NB4 (cell line): ENCODE results near the gene GRM2.
A peak's percentile ranks its signal among the peaks of the same experiment; 100 is the strongest.

Experiments
- DNase-seq: peaks from one replicate; pipeline ENCODE4 v3.0.0; 2010; ENCODE audit warnings: low read depth
- H3K4me3 ChIP-seq: one replicate; pipeline ENCODE4 v1.5.1; 2011; ENCODE audit warnings: mild to moderate bottlenecking, low read depth, low read length, moderate library complexity
- MYC ChIP-seq: IDR thresholded peaks from 2 replicates; pipeline ENCODE4 v1.6.1; 2011; ENCODE audit warnings: low read depth, low read length
- POLR2A ChIP-seq: IDR thresholded peaks from 2 replicates; pipeline ENCODE4 v1.6.1; 2011; ENCODE audit warnings: mild to moderate bottlenecking; ENCODE audit not compliant: insufficient read length; ENCODE audit errors: extremely low read depth
- TF ChIP-seq, protein P1 (sequence below): IDR thresholded peaks from 2 replicates; pipeline ENCODE4 v1.6.1; 2011; ENCODE audit warnings: low read depth, low read length
- TF ChIP-seq, protein P2 (sequence below): IDR thresholded peaks from one replicate; pipeline ENCODE4 v1.5.1; 2012; ENCODE audit warnings: low read depth, low read length

The GRM2 gene

DNA sequence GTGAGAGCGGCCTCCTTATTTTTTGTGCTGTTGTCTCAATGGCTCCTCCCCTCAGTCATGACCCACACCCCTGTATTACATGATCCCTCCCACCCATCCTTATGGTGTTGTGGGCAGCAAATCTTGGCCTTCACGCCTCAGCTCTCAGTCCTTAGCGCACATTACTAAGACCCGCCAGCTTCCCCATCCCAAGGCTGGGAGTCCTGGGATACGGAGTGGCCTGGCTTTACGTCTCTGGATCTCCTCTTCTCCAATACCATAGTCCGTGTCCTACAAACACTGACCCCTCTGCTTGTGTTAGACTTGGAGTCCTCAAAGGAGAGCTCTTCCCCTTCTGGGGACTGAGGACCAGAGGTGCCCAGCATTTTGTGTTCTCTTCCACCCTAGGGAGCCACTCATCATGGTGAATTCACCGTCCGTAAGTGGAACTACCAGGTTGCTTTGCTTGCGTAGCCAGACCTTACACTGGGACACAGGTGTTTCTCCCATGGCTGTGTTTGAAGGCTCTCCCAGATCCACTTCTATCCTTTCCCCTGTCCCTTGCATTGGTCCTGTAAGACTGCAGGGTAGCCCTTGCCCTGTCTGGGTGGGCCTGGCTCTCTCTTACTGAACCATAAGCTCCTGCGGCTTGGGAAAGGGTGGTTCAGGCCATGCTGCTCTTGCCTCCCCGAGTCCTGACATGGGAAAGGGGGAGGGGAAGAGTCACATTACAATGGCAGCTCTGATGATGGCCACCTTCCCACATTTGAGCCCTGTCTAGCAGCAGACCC, 13.6 kb downstream of the GRM2 start:
- TF ChIP-seq, protein P1, sequence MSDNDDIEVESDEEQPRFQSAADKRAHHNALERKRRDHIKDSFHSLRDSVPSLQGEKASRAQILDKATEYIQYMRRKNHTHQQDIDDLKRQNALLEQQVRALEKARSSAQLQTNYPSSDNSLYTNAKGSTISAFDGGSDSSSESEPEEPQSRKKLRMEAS: no peak
- TF ChIP-seq MYC (no peak), POLR2A (no peak)
- TF ChIP-seq, protein P2, sequence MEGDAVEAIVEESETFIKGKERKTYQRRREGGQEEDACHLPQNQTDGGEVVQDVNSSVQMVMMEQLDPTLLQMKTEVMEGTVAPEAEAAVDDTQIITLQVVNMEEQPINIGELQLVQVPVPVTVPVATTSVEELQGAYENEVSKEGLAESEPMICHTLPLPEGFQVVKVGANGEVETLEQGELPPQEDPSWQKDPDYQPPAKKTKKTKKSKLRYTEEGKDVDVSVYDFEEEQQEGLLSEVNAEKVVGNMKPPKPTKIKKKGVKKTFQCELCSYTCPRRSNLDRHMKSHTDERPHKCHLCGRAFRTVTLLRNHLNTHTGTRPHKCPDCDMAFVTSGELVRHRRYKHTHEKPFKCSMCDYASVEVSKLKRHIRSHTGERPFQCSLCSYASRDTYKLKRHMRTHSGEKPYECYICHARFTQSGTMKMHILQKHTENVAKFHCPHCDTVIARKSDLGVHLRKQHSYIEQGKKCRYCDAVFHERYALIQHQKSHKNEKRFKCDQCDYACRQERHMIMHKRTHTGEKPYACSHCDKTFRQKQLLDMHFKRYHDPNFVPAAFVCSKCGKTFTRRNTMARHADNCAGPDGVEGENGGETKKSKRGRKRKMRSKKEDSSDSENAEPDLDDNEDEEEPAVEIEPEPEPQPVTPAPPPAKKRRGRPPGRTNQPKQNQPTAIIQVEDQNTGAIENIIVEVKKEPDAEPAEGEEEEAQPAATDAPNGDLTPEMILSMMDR: no peak
- DNase-seq: no peak
- no peak overlapping the region for H3K4me3 ChIP-seq

DNA sequence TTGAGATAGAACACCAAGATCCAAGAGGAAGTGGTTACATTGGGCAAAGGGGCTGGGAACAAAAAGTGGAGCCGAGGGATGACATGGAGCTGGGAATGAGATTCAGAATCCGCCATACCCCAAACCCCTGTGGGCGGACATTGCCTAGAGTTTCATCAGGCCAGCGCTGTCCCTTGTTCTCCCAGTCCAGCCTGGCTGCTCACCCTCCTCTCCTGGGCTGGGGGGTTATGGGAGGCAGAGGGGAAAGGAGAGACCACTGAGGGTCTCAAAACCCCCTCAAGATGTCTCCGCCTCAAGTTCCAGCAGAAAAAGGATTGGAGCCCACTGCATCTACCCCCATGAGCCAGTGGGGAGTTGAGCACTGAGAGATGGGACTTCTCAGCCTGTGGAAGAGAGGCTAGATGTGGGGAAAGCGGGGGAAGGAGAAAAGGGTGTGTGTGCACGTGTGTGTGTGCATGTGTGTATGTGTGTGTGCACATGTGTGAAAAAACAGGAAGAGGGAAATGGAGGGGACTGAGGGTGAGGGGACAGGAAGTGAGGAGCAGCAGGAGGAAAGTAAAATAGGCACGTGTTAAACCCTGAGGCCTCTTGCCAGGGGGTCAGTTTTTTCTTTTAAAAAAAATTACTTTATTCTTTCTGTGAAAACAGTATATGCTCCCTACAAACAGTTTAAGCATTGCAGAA, 14.3 kb downstream of the GRM2 start:
- H3K4me3 ChIP-seq: no peak overlapping the region
- DNase-seq: no peak
- TF ChIP-seq, protein P1: peak; percentile 75
- TF ChIP-seq POLR2A (no peak), MYC (no peak)
- TF ChIP-seq, protein P2: no peak

DNA sequence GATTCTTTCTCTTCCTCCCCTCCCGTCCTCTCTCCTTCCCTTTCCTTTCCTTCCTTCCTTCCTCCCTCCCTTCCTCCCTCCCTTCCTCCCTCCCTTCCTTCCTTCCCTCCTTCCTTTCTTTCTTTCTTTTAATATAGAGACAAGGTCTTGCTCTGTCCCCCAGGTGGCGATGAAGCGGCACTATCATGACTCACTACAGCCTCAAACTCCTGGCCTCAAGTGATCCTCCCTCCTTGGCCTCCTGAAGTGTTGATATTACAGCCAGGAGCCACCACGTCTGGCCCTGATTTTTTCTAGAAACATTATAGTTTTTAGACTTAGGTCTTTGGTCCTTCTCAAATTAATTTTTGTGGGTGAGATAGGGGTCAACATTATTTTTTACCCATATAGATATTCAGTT, 15.5 kb downstream of the GRM2 start:
- peak; percentile 24 for DNase-seq
- TF ChIP-seq MYC: no peak
- TF ChIP-seq, protein P2: no peak
- no peak for TF ChIP-seq POLR2A
- TF ChIP-seq, protein P1: no peak
- no peak overlapping the region for H3K4me3 ChIP-seq

DNA sequence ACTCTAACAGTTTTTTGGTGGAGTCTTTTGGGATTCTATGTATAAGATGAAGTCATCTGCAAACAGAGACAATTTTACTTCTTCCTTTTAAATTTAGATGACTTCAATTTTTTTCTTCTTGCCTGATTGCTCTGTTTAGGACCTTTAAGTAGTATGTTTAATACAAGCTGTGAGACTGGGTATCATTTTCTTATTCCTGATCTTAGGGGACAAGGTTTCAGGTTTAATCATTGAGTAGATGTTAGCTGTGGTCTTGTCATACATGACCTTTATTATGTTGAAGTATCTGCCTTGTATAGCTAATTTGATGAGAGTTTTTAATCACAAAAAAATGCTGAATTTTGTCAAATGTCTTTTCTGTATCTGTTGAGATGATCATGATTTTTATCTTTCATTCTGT, 20.6 kb downstream of the GRM2 start:
- TF ChIP-seq, protein P1: no peak
- TF ChIP-seq, protein P2: no peak
- TF ChIP-seq MYC (no peak), POLR2A (no peak)
- no peak for DNase-seq
- H3K4me3 ChIP-seq: no peak overlapping the region

DNA sequence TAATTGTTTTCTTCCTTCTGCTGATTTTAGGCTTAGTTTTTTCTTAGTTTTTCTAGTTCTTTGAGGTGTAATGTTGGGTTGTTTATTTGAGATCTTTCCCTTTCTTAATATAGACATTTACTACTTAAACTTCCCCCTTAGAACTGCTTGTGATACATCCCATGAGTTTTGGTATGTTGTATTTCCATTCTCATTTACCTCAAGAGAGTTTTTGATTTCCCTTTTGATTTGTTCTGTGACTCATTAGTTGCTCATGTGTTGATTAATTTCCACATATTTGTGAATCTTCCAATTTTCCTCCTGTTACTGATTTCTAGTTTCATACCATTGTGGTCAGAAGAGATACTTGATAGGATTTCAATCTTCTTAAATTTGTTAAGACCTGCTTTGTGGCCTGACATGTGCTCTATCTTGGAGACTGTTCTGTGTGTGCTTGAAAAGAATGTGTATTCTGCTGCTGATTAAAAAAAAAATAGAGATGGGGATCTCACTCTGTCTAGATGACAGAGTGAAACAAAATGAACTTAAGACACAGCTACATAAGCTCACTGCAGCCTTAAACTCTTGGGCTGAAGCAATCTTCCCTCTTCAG, 22.3 kb downstream of the GRM2 start:
- no peak overlapping the region for H3K4me3 ChIP-seq
- TF ChIP-seq, protein P1: no peak
- TF ChIP-seq POLR2A: no peak
- TF ChIP-seq, protein P2: no peak
- TF ChIP-seq MYC: no peak
- no peak for DNase-seq
